ENCODE measurements around the gene UQCRQ.

The UQCRQ gene

DNA sequence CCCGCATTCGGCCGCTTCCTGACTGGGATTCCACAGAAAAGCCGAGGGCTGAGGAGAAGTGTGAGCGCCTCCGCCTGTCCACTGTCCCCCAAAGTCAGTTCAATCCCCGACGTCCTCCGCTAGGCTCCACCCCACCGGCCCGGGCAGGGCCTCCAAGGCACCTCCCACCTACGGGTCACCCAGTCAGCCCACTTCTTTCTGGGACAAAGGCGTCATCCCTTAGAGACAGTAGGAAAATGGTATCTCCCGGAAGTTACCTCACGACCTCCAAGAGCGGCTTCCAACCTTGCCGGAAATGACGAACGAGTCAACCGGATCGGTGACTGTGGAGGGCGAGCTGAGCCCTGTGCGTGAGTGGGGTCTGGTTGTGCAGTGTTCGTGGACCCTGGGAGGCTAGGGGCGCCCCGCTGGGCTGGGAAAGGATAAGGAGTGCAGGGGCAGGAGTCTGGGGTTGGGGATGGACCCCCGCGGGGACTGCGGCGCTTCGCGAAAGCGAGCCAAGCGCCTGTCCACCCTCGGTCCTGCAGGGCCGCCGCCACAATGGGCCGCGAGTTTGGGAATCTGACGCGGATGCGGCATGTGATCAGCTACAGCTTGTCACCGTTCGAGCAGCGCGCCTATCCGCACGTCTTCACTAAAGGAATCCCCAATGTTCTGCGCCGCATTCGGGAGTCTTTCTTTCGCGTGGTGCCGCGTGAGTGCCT, at the start of gene UQCRQ, which contains the start of gene GDF9:
Gene UQCRQ, plus strand, starts transcription at position 301 of the 704 bp plus-strand sequence. Its CDS starts 240 bp downstream, at position 541.
Gene GDF9, minus strand, starts transcription at position 128 of the 704 bp plus-strand sequence. CDS start 1,936 bp downstream, outside the sequence.
- DNase-seq (ENCODE audit: low read depth) = peak; percentile 88

DNA sequence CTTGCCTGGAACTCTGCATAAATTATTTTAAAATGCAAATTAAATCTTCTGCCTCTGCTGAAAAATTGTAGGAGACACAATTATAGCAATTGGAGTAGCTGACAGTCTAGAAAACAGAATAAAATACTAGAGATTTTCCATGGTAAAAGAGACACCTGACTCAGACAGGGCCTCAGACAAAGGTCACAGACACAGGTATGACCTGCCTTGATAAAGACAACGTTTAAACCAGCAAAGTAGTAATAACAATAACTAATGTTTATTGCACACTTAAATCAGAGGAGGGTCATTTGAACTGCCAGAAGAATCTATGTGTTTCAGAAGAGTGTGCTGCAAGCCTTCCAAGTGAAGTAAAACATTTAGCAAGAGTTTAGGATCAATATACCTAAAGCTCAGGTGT, 49.4 kb upstream of the UQCRQ start:
- DNase-seq (ENCODE audit: low read depth) = no peak

DNA sequence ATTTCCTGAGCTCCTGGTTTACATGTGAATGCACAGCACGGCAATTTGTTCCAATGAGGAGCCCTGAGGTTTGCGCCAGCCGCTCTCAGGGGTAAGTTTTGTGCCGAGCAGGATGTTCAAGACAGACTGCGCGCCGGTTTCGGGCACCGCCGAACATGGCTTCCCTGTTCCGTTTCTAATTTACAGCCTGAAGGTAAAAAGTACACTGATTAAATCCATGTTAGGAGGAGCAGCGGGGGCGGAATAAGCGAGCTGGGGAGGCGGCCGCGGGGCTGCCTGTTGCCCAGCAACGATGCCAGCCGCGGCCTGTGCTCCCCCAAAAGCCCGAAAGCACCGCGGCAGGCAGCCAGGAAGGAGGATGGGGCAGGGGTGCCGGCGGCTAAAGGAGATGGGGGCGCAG, 47.0 kb upstream of the UQCRQ start:
- DNase-seq (ENCODE audit: low read depth) = no peak

DNA sequence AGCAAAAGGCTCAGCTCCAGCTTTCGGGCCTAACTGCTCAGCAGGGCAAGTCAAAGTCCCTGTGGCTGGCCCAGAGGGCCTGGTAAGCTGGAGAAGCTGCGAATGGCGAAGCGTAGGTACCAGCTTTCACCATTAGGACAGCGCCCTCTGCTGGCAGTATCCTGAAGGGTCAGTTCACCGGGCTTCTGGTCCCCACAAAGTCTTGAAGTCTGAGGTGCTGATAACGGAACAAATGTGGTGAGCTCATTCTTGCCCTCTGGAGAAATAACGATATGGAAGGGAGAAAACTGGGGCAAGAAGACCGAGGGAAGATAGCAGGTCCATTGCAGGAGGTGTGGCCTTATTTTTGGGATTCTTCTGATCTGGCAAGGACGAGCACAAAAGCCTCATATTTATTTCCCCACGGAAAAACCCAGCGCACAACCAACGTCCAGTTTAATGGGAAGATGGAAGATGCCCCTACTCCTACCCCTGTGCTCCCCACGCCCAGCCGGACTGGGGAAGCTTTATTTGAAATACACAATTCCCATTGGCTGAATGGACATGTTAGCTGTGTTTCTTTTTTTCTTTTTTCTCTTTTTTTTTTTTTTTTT, 46.2 kb upstream of the UQCRQ start:
- DNase-seq (ENCODE audit: low read depth) = peak; percentile 82

DNA sequence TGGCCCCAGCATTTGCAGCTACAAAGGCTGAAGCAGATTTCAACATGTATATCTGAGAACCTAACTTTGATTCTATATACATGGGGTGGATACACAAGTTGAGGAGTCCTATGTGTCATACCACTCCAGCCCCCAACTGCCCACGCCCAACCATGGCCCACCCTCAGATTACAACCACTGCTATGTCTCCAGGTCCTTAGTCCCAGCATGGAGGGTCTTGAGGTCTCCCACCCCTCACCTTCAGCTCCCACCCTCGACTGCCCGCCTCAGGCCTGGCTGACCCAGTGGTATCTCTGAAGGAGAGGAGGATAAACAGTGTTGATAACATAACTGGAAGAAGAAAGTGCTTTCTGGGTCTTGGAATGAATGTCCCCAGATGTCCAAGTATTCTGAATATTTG, 45.1 kb upstream of the UQCRQ start:
- no peak for DNase-seq (ENCODE audit: low read depth)

DNA sequence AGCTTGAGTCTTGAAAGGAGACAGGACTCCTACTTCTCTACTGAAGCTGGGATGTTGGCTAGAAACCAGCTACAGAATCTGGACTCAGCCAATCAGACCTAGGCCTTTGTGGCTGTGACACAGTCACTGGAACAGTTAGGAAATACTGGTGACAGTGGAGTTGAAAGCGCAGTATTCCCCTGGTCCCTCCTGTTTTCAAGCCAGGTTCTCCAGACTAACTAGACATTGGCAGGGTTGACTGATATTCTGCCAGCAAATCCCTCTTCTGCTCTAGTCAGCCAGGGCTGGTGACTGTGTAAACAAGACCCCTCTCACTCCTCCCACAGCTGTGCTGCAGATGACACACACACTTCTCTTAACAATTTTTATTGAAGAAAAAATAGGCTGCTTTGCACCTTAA, 44.7 kb upstream of the UQCRQ start:
- no peak for DNase-seq (ENCODE audit: low read depth)

DNA sequence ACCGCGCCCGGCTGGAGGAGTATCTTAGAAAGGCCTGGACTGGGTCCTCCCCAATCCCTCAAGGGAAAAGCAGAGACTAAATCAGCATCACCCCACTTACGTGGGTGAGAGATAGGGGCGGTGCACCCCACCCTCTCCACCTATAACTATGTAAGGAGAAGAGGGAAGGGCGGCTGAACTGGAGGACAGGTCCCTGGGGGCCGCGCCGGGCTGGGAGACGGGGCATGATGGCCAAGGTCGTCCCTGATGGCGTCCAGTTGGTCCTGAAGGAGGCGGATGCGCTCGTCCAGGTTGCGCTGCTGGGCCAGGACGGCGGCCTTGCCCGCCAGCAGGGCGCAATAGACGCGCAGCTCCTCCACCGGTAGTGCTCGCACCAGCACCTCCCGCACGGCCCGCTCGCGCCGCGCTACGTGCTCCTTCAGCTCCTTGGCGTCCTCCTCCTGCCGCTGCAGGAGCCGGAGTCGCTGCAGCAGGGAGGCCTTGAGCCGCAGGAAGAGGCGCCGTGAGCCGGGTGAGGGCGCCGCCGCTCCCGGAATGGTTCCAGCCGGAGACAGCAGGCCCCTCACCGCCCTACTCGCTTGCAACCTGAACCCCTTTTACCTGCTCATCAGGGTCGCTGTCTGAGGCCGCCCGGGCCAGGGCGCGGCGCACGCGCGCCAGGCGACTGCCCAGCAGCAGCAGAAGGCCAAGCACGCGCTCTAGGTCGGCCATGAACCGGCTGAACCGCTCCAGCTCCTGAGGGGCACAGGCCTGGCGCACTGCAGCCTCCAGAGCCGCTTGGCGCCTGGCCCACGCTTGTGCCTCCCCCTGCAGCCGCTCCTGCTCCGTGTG, 43.6 kb upstream of the UQCRQ start:
- DNase-seq (ENCODE audit: low read depth) = no peak

DNA sequence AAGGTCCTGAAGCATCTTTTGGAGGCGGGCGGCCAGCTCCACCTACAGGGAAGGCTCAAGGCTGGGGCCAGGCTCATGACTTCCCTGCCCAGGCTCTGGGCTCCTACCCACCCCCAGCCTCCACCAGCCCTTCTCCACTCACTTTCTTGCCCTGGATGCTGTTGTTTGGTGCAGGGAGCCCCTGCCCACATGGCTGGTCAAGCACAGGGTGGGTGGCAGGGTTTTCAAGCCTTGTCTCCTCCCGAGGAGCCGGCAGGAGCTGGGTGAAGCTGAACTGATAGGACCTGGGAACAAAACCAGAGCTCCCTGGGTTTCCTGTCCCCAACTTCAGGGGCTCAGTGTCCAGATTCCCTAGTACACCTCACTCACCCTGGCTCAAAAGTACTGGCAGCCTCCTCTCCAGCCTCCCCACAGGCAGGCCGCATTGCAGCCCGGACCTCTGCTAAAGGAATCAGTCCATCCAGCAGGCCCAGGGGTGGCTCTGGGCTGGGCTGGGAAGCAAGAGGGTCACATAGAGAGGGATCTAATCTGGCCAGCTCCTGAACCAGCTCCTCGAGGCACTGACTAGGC, 42.9 kb upstream of the UQCRQ start:
- no peak for DNase-seq (ENCODE audit: low read depth)

DNA sequence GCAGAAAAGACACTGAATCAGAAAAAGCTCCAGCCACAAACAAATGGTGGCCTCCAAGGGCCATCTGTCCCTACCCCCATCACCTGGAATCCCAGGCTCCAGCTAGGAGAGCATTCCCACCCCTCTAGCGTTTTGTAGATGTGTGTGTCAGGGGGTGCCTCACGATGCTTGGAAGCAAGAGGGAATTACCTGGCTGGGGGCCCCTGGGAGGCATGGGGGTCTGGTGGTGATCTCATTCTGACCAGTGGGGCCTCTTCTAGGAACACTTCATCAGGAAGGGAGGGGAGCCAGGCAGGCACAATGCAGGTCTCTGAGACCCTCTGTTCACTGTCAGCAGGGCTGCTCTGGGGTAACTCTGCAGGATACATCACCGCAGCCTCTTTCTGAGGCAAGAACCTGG, 42.0 kb upstream of the UQCRQ start:
- no peak for DNase-seq (ENCODE audit: low read depth)

DNA sequence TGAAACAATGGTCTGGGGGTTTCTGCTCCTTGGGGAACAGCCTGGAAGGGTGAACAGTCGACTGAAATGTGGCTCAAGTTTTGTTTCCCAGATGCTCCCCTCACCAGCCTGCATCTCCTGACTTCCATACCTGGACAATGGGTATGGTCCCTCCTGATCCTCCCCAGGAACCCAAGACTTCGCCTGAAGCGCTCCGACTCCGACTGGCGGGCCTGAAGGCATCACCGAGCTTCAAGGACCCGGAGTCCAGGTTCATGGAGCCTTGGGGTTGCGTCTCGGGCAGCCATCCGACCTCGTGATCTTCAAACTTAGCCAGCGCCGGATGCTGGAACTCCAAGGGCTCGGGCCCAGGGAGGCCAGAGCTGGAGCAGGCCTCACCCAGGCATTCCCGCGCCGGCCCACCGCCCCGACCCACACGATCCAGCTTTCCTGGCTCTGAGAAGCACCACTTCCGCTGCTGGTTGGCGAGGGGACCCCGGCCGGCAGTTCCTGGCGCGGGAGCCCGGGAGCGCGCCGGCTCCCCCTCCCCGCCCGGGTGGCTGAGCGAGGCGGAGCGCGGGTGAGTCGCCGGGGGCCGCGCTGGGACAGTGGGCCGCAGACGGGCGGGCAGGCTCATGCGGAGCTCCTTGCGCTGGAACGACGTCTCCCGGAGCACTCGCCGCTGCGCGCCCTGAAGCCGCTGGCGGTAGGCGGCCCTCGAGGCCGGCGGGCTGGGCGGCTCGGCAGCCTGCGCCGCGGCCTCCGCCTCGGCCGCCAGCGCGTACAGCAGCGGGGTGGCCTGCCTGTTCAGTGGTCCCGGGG, 41.2 kb upstream of the UQCRQ start:
- DNase-seq (ENCODE audit: low read depth) = no peak

DNA sequence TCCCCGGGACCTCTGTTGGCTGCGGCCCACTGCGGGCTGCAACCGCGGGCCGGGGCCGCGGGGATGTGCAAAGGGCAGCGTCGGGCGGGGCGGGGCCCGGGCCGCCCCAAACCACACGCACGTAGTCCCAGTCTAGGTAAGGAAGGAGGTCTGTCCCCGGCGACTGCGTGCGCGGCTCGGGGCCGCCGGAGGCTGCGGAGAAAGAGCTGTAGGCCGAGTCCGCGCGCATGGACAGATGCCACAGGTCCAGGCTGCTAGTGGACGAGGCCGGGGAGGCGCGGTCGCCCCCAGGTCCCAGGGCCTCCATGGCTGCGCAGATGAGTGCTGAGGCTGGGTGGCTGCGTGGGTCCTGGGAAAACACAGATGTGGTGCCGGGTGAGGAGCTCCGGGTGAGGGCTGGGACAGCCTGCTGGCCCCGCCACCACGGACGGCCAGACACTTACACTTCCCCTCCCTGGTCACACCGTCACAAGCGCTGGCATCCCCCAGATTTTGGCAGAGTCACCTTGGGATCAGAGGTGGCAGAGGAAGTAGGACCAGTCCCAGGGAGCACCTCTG, 40.5 kb upstream of the UQCRQ start:
- no peak for DNase-seq (ENCODE audit: low read depth)

DNA sequence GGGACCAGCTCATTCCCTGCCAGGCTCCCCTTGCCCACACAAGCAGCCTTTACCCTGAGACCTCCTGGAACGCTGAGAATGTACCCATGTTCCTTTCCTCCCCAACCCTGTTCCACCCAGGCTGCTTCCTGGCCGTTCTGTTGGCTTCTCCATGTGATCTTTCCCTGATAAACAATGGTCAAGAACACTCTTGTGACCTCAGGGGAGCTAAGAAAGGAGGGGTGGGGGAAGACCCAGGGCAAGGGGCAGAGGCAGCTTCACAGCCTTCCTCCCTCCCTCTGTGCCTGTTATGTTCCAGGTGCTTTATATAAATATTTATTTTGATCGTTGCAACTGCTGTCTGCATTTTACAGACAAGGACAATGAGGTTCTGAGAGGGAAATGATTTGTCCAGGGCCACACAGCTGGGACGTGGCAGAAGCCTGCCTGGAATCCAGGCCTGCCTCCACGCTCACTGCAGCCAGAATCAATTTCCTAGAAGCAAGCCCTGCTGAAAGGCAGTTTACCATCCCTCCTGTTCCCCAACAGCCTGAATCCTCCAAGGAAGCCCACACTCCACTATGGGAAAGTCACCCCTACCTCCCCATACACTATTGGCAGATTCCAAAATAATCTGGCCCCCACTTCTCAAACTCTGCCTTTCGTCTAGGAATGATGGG, 39.9 kb upstream of the UQCRQ start:
- no peak for DNase-seq (ENCODE audit: low read depth)

DNA sequence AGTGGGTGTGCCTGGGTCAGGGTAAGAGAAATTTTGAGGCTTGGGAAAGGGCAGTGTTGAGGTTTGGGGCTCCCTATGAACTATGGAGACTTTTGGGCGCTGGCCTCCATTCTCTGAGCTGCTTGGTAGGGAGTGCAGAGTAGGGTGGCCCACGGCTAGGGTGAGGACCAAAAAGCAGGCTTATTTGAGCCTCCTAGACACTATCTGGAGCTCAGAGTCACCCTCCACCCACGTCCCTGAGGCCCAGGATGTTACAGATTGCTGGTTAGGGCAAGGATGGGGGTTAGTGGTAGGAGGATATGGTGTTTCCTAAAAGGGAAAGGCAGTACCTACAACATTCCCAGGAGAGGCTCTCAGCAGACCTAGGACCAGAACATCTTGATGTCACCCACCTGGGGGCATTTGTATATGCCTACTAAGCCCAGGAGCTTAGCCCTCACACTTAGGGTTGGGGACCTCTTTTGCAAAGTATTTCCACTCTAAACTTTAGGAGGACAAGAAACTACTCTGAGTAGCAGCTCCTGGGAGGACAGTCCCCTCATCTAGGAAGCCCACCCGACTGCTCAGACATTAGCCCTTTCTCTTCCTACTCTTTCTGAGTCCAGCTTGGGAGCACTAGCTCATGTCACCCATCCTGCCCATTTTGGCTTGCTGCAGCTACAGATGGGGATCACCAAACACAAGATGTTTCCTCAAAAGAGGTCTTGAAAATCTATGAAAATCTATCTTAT, 38.3 kb upstream of the UQCRQ start:
- DNase-seq (ENCODE audit: low read depth) = no peak

DNA sequence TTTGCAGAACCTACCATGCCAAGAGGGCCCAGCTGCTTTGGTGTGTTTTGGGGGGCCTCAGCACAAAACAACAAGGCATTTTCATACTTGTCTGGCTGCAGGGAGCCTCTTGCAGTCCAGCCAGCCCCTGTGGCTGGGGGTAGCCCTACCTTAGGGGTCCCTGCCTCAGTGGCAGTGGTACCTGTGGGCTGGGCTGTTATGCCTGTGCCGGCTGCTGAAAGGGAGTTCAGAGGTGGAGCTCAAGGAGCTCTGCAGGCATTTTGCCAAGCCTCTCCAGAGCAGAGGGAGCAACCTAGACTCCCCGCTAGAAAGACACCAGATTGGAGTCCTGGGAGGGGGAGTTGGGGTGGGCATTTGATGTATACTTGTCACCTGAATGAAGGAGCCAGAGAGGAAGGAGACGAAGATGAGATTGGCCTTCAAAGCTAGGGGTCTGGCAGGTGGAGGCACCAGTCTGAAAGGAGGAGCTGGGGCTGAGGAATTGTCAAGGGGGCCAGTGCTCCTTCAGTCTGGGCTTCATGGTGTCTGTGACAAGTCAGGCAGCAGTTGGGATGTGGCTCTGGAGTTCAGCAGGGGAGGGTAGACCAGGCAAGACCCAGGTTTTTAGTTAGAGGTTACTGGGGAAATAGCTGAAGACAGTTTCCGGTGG, 37.5 kb upstream of the UQCRQ start:
- DNase-seq (ENCODE audit: low read depth) = no peak

DNA sequence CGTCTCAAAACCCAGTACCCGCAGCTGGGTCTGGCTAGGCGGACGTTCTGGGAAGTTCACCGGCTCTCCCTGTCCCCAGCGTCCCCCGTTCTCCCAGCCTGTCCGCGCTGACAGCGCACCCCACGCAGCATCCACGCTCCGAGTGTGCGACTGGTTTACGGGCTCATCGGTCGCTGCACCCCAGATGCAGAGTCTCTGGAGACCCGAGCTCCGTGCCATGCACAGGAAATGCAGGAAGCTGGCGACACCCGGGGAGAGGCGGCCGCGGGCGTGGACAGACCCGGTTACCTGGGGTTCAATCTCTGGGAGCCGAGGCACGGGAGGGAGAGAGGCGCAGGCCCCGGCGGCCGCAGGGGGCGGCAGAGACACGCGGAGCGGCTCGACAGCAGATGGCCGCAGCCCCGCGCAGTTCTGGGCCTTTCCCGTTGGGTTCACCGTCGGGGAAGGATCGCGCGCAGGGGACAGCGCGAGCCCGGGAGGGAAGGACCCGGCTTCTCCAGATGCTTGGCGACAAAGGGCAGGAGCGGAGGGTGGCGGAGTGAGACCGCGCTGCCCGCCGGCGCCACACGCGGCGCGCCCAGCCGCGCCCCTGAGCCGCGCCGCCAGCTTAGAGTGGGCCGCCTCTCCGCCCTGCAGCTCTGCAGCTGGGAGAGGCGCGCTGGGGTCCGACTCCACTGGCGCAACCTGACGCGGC, 36.6 kb upstream of the UQCRQ start:
- DNase-seq (ENCODE audit: low read depth) = peak; percentile 54

DNA sequence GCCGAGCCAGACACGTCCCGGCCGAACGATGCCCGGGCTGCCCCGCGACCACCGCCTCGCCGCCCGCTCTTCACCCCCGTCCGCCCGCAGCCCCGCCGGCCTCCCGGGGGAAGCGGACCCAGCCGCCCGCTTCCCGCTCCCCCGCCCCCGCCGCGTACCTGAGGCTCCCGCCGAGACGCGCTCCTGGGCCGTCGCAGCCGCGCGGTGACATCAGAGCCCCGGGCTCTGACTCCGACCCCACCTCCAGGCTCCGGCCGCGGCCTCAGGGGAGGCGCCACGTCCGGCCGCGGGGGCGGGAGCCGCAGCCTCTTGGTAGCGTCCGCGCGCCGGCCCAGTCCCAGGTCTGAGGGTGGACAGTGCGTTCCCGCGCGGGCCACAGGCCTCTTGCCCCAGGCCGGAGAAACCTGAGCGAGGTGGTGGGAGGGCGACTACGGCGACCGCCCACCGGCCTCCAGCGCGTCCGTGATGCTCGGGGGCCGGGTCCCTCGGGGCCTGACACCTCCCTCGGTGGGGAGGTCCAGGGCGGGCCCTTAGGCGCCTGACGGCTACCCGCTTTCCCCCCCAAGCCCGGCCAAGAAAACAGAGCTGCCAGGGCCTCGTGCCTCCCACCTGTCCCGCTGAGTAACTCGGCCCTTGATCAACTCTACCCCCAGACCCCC, 35.9 kb upstream of the UQCRQ start, which contains the start of gene SHROOM1:
Gene SHROOM1, minus strand, starts transcription at position 212 of the 659 bp plus-strand sequence. CDS start 4,507 bp downstream, outside the sequence.
- no peak for DNase-seq (ENCODE audit: low read depth)

DNA sequence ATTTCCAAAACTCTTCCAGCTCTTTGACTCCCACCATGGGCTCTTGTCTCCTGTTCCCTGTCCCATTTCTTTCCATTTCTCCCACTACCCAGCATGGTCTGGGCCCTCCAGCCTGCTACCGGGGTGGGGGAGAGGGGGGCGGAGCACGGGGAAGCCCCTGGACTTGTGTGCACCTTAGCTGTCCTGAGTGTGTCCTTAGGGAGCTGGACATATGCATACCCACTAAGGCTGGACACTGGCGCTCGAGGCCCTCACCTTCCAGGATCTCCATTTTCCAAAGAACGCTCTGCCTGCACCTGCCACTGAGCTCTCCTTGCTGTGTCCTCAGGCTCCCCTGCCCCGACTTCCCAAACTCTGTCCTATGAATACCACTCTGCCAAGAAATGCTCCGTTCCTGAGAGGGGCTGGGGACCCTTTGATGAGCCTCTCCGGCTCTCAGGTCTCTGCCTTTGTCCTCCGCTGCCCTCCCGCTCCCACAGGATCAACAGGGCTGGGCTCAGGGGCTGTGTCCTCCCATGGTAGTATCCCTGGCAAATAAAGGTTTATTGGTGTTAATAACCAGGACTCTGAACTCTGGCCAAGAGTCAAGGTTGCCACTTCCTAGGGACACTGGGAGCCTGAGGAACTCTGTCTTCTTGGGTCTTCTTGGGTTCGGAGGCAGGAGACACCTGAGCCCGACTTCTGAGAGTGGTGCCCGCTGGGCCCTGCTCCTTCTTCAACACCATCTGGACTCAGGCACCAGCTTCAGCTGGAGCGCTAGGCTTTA, 35.2 kb upstream of the UQCRQ start:
- no peak for DNase-seq (ENCODE audit: low read depth)

DNA sequence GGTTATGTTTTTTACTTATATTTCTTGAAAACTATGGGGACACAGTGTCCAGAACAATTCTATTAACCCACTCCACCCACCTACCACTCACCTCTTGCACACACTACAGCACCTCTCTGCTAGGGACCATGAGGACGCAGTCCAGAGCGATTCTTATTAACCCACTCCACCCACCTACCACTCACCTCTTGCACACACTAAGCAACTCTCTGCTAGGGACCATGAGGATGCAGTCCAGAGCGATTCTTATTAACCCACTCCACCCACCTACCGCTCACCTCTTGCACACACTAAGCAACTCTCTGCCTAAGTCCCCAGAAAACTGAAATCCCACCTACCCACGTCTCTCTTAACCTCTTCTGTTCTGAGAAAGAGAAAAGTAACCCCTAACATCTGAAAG, 33.8 kb upstream of the UQCRQ start:
- no peak for DNase-seq (ENCODE audit: low read depth)
